HL-60 (cell line): Measurements from ENCODE around the gene ALDH3B1.

Source experiments
- GABPA ChIP-seq: IDR thresholded peaks from 2 replicates; pipeline ENCODE4 v1.6.1; 2012; ENCODE audit warnings: low read depth
- POLR2AphosphoS5 ChIP-seq: IDR thresholded peaks from 2 replicates; pipeline ENCODE4 v1.6.1; 2012; ENCODE audit warnings: low read depth
- SPI1 ChIP-seq: IDR thresholded peaks from 2 replicates; pipeline ENCODE4 v1.6.1; 2012; ENCODE audit warnings: low read depth, mild to moderate bottlenecking, borderline replicate concordance
- TF ChIP-seq, protein P1 (sequence below): IDR thresholded peaks from one replicate; pipeline ENCODE4 v1.5.1; 2011; ENCODE audit warnings: low read length, control low read depth, inconsistent platforms; ENCODE audit not compliant: insufficient read depth

DNA sequence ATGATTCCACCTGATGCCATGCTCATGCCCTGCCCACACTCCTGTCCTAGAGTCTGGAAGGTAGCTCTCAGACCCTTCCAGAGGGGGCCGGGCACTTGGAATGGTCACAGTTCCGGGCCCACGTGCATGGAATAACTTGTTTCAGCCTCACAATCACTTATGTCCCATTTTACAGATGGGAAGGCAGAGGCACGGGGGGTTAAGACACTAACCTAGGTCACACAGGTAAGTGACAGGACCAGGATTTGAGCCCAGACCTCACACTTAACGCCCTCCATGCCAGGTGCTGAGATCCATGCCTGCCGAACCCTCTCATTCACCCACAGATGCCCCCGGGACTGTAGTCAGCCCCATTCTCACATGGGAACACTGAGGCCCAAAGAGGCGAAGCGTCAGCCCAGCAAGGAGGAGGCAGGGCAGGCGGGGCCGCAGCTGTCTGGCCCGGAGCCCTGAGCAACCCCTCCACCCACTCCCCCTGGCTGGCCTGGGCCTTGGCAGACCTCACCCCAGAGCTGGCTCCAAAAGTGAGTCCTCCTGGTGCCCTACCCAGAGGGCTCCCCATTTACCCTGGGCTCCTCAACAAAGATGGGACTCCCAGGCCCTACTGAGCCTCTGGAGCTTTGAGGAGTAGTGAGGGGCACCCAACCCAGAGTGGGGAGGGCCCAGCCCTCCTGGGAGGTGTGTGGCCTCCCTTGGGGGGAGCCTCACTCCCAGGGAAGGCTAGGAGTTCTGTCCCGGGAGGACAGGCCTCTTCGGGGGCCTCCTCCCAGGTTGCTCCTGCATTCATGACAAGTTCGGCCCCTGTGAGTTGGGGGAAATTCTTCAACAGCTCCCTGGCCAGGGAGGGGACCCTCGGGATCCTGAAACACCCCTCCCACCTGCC is 2.4 kb upstream of the ALDH3B1 start:
- TF ChIP-seq, protein P1, sequence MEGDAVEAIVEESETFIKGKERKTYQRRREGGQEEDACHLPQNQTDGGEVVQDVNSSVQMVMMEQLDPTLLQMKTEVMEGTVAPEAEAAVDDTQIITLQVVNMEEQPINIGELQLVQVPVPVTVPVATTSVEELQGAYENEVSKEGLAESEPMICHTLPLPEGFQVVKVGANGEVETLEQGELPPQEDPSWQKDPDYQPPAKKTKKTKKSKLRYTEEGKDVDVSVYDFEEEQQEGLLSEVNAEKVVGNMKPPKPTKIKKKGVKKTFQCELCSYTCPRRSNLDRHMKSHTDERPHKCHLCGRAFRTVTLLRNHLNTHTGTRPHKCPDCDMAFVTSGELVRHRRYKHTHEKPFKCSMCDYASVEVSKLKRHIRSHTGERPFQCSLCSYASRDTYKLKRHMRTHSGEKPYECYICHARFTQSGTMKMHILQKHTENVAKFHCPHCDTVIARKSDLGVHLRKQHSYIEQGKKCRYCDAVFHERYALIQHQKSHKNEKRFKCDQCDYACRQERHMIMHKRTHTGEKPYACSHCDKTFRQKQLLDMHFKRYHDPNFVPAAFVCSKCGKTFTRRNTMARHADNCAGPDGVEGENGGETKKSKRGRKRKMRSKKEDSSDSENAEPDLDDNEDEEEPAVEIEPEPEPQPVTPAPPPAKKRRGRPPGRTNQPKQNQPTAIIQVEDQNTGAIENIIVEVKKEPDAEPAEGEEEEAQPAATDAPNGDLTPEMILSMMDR: no peak
- TF ChIP-seq POLR2AphosphoS5: no peak
- TF ChIP-seq GABPA: no peak
- no peak for TF ChIP-seq SPI1
